Regular cardiac myocyte (primary cell): ENCODE results near the gene TMEM208. TPM values are rescaled to one million over a fixed set of nuclear protein-coding genes. Genes with fewer than 3 reads are reported as not detected.

Experiments
- total RNA-seq: library from RNA; depleted of rRNA; stranded (reverse); fragments of >200 nt; gene quantifications from 2 replicates; pipeline ENCODE4 v1.2.3, GENCODE V29; 2014

Gene TMEM208
- 40.6 and 70.5 TPM in 2 replicates for total RNA-seq

DNA sequence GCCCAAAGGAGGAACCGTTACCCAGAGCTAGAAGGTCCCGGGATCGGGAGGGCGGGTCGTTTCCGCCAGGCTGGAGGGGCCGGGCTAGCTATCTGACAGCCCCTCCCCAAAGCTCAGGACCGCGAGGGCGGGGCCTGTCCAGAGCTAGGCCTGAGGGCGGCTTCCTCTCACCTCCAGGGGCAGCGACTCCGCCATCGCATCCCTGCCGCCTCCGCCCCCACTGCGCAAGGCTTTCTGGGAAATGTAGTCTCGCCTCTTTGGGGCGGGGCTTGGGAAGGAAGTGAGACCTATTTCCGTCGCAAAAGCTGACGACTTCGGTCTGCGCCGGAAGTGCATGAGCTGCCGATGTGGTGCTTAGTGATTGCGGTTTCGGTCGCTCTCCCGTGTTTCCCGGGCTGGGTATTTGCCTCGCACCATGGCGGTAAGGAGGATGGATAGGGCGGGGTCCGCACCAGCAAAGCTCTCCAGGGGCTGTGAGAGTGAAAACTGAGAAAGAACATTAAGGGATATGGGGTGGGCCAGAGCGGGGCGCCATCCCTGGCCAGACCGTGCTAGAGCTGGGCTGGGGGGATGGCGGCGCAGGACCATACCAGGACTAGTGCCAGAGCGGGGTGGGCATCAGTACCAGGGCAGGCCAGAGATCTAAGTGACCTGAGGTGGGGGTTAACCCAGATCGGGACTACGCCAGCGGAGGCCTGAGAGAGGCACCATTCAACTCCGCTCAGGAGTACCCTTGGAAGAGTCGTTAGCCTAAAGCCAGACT, at the start of gene TMEM208:
TSS of gene TMEM208 (plus strand) at position 327 of the 763 bp plus-strand sequence. CDS start at position 416, 89 bp downstream.

GRCh38 chr16:67183627-67184452, 43.1 kb upstream of the TMEM208 start, which contains the start of gene MATCAP1:
MATCAP1 (minus strand) TSS chr16:67183963; CDS start chr16:67180610, 3,353 bp downstream.

DNA sequence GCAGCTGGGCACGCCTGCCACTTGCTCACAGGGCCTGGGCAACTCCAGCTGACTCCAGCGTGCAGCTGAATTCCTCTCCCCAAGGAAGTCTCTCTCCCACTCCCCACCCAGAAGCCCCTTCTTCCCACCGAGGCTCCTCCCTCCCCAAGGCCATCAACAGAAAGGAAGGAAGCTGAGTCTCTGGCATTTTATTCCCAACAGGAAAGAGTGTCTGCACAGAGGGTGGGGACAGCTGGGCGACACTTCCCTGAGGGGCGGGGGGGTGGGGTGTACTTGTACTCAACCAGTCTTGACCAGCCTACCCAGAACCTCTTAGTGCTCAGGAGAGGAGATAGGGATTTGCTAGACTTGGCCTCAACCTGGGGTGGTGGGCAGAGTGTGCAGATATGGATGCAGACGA, 36.9 kb upstream of the TMEM208 start, which contains the start of gene EXOC3L1:
TSS of gene EXOC3L1 (minus strand) at position 96 of the 400 bp plus-strand sequence. CDS start 460 bp downstream, outside the sequence.

GRCh38 chr16:67191995-67192681, 34.8 kb upstream of the TMEM208 start, which contains the start of gene E2F4:
E2F4 (plus strand) TSS chr16:67192155; CDS start chr16:67192228, 73 bp downstream.

GRCh38 chr16:67199011-67199807, 27.7 kb upstream of the TMEM208 start, which contains the start of gene ELMO3:
ELMO3 (plus strand) TSS chr16:67199131; CDS start chr16:67199327, 196 bp downstream.

GRCh38 chr16:67247192-67248072, 20.5 kb downstream of the TMEM208 start, which contains the start of gene FHOD1:
FHOD1 (minus strand) TSS chr16:67247481; CDS start chr16:67247410, 71 bp downstream.

GRCh38 chr16:67248401-67249177, 21.7 kb downstream of the TMEM208 start, which contains the start of gene SLC9A5:
SLC9A5 (plus strand) TSS chr16:67248979; CDS start chr16:67249015, 36 bp downstream.

Other genes starting within 250 kb of the TMEM208 start
- 0.58 and 1.1 TPM in 2 replicates for gene CES4A, start 238.5 kb upstream of the TMEM208 start, total RNA-seq
- gene CBFB, start 198.0 kb upstream of the TMEM208 start, total RNA-seq: 111 and 209 TPM in 2 replicates
- 8.2 and 11.1 TPM in 2 replicates for gene PHAF1, start 117.2 kb upstream of the TMEM208 start, total RNA-seq
- 27.4 and 42.3 TPM in 2 replicates for gene B3GNT9, start 76.1 kb upstream of the TMEM208 start, total RNA-seq
- 15.7 and 22.8 TPM in 2 replicates for gene TRADD, start 67.2 kb upstream of the TMEM208 start, total RNA-seq
- 5.9 and 12.4 TPM in 2 replicates for gene FBXL8, start 67.2 kb upstream of the TMEM208 start, total RNA-seq
- gene HSF4, start 62.4 kb upstream of the TMEM208 start, total RNA-seq: 0.58 and 12.1 TPM in 2 replicates
- gene NOL3, start 56.6 kb upstream of the TMEM208 start, total RNA-seq: 11.1 and 20.6 TPM in 2 replicates
- 10.7 and 17.3 TPM in 2 replicates for gene MATCAP1, start 43.2 kb upstream of the TMEM208 start, total RNA-seq
- gene EXOC3L1, start 37.0 kb upstream of the TMEM208 start, total RNA-seq: under 0.01 and 0.56 TPM in 2 replicates
- gene E2F4, start 35.0 kb upstream of the TMEM208 start, total RNA-seq: 37.8 and 66.9 TPM in 2 replicates
- gene ELMO3, start 28.0 kb upstream of the TMEM208 start, total RNA-seq: 0.28 and 0.38 TPM in 2 replicates
- gene FHOD1, start 20.4 kb downstream of the TMEM208 start, total RNA-seq: 11.8 and 26.1 TPM in 2 replicates
- gene SLC9A5, start 21.8 kb downstream of the TMEM208 start, total RNA-seq: 1.2 and 2.3 TPM in 2 replicates
- 5.6 and 10.2 TPM in 2 replicates for gene PLEKHG4, start 52.4 kb downstream of the TMEM208 start, total RNA-seq
- gene KCTD19, start 99.6 kb downstream of the TMEM208 start, total RNA-seq: under 0.01 TPM in 1 of 2 replicates, not detected in the other
- gene LRRC36, start 99.7 kb downstream of the TMEM208 start, total RNA-seq: 0.28 TPM in 1 of 2 replicates, not detected in the other
- gene TPPP3, start 166.4 kb downstream of the TMEM208 start, total RNA-seq: 0.28 and 0.77 TPM in 2 replicates
- gene ZDHHC1, start 189.3 kb downstream of the TMEM208 start, total RNA-seq: 1.7 and 5.4 TPM in 2 replicates
- not detected in 2 replicates for gene HSD11B2, start 204.0 kb downstream of the TMEM208 start, total RNA-seq